Colon (tissue), 2 donors: ENCODE results near the gene PYGL.
"Not testable (repeated sequence)": the region's sequence is repeated elsewhere in the genome, so short reads cannot be mapped to it uniquely, and the experiment has no call there.

Experiments used
- FAIRE-seq: peaks from 2 replicates; lab custom pipeline; 2012; peaks lifted over from hg19 to GRCh38; lab: Jason Lieb, UNC
- donor health status: control.
- donor health status: control.

PYGL gene

DNA sequence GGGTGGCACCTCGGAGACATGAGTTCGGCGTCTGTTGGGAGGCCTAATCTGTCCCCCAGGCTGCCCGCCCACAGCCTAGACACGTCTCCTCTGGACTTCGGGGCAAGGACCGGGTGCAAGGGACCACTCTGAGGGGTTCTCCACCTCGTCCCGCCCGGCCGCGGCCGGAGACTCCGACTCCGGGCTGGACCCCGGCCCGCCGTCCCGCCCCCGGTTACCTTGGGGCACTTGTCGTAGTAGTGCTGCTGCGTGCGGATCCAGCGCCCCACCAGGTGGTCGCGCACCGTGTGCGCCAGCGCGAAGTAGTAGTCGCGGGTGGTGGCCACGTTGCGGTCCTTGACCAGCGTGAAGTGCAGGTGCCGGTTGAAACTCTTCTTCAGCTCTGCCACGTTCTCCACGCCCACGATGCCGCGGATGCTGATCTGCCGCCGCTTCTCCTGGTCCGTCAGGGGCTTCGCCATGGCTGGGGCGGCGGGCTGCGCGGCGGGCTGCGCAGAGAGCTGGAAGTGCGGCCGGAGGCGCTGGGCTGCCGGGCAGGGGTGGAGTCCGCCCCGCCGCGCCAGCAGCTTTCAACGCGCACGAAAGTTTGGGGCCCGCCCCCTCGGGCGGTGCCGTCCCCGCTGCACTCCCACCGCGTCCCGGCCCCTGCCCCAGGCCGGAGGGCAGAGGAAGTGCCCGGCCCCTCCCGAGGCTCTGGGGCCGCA lies at the start of gene PYGL:
Gene PYGL, minus strand, starts transcription at position 541 of the 704 bp plus-strand sequence. Its CDS starts 80 bp downstream, at position 461.
- FAIRE-seq: no peak

DNA sequence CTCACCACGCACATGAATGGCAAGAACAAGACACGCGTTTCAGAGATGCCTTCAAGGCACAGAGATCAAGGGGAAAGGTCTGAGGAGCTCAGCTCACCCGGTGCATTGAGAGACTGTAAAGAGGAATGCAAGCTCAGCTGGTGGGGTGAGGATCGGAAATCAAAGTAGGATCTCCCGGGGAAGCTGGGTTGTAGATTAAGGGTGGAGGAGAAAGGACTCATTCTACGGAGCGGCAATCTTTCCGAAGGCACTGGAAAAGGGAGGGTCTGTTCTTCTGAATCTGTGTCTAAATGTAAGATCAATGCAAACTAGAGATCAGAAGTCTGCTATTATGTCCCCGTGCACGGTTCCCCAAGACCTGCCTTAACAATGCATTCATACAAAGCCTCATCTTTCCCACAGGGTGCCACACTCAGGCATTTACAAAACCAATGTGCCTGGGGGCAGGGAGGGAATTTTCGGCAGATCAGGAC lies 41.6 kb upstream of the PYGL start:
- no peak for FAIRE-seq

DNA sequence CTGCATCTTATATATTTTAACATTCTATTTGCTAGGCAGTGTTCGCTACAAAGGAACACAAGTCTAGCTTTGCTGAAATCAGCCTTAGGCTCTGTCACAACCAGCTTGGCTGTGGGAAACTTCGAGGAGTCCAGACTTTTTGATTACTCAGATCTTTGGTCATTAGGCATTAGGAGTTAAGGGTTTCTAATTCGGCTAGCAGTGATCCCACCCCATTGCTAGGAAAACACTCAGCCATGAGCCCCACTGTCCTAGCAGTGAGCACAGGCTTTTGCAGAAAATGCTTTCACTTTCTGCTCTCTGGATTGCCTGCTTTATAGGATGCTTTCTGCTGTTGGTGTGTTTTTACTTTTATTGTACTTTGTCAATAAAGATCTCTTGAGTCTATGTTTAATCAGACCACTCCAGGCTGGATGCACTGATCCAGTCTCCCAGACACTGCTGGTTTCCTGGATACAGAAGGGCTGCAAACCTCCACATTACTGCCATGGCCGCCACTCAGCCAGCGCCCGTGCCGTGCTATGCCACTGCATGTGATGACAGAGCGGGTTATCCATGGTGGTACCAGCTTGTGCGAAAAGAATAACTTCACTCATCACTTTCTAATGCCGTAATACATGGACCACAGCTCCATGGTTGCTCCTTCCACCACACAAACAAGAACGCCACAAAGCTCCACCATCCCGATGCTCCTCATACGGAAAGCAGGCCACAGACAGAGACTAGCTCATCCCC lies 41.0 kb upstream of the PYGL start:
- FAIRE-seq: no peak

DNA sequence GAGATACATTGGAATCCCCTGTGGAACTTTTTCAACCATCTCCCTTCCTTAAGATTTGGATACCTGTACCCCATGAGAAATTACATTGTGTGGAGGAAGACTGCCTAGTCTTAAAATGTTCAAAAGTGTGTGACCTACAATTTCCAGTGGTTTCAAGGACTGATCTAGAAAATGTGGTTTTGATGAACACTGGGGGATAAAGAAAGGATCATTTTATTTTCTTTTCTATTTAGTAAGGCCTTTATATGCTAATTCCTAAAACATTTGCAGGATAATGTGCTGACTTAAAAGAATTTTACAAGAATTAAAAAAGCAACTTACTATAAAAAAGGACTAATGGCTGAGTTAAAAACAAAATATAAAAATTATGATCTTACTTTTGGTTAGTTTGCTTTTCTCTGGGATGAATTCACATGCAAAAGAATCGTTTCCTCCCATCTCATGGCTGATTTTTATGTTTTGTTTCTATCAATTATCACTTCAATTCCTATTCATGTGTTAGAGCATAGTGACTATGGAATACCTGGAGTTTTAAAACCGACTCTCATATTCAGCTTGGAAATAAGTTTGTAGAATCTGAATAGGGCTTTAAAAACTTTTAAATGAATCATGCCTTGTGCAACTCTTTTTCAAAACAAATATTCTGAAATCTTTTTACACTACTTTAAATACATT lies 39.9 kb upstream of the PYGL start:
- no peak for FAIRE-seq

DNA sequence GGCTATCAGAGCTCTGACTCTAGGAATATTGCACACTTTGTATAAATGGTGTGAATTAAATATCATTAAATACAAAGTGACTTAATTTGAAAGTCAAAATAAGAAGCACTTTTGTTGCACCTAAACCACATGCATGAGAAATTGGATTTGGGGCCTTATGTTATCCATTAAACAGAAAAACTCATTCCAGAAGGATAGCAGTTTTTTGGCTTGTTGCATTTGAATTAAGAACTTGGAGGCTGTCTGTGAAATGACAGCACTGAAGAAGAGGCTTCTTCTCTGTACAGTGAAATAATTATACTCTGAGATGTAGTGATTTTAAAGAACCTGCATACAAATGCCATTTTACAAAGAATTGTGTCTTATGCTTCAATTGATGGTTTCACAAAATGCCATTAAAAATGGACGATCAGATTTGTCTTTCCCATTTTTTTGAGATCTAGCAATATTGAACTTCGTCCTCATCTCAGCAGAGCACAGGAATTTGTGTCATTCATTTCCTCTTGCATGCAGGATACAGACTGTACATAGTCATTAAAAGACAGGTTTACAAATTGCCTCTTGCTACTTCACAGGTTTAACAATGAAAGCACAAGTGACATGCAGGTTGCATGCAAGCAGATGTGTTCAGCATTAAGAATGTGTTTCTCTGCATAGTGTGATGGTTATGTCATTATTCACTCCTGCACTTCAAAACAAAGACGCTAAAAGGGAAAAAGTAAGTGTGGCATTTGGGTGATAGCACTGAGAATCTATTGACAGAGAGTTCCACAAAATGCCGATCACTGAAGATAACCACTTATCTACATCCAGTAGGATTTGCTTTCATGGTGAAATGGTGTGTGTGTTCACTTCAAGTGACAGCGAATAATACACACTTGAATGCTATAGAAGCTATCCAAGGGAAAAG lies 35.9 kb upstream of the PYGL start:
- no peak for FAIRE-seq

DNA sequence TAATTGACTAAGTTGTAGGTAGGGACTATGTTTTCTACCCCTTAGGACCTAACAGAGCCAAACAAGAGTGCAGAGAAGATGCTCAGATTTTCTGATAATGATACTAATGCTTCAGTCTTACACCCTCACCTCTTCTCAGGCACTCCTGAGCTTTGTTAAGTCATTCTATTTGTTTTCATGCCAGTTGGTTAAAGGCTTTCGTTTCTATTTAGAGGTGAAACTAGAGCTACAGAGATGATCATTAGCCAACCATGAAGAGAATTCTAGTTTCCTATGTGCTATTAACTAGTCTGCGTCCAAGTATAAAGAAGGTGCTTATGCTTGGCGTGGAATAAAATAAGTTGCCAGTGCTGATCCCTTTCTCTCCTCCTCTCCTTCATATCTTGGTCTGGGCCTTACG lies 34.6 kb upstream of the PYGL start:
- no peak for FAIRE-seq

DNA sequence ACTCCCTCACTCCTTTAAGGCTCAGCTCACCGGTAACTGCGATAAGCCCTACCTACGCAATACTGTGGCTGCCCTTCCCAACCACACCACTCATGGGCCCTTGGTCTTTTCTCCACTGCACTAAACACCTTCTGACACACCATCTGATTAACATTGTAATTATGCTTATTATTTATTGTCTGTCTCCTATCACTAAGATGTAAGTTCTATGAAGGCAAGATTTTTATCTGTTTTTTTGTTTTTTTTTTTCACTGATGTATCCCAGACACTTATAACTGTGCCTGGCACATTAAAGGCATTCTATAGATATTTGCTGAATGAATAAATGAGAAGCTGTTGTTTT lies 34.2 kb upstream of the PYGL start:
- FAIRE-seq: no peak

DNA sequence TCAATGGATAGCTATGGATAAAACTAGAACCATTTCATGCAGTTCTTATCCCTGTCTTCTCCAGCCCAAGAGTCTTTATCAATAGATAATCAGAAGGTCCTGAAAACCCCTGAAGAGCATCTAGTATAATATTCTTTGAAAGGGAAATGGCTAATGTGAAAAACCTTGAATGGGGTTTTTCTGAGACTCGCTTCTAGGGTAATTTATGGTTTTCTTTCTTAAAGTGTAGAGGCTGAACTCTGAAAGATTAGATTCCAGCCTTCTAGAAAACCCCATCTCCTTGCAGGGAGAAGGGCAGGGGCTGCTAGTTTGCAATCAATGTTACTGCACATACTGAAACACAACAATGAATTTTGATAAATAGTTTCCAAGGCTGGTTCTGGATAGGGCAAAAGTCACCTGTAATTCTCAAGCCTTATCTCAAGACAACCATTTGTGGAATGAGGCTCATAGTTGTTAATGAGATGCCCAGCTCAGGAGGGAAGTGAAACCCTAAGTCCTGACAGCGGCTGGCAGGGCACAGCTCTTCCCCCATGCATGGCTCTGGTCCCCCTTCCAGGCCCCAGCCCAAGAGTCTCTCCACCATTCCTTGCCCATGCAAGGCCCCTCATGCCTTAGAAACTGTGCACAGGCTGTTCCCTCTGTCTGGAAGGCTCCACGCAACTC lies 33.7 kb upstream of the PYGL start:
- FAIRE-seq: no peak

DNA sequence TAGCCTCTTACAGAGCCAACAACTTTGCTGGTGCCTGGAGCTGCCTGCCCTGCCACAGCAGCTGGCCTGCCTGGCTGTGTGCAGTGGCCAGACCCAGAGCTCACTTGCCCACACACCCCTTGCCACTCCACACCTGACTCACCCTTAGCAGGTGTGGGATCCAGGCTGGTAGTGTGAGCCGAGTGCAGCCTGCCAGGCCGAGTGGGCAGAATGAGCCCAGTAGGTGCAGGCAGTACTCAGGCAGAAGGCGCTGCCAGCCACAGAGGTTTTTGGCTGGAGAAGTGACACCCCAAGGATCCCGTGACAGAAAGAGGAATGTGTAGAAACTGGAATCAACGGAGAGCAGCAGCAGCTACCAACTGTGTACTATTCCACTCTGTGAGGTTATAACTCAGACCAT lies 29.8 kb upstream of the PYGL start:
- no peak for FAIRE-seq

DNA sequence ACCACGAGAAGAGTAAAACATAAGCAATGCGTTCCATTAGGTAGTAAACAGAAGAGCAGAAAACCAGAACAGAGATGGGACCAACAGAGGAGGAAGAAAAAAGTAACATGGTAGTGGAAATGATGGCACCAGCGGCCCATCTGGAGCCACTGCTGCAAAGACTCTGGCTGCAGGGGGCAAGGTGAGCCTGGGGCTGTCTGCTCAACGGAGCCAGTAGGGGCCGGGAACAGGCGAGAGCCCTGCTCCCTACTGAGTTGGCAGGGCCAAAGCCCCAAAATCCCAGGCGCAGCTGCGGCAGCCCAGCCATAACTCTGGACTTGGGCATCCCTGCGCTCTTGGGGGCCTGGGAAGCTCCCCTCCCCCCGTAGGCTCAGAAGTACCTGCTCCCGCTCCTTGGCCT lies 28.5 kb upstream of the PYGL start:
- FAIRE-seq: no peak

DNA sequence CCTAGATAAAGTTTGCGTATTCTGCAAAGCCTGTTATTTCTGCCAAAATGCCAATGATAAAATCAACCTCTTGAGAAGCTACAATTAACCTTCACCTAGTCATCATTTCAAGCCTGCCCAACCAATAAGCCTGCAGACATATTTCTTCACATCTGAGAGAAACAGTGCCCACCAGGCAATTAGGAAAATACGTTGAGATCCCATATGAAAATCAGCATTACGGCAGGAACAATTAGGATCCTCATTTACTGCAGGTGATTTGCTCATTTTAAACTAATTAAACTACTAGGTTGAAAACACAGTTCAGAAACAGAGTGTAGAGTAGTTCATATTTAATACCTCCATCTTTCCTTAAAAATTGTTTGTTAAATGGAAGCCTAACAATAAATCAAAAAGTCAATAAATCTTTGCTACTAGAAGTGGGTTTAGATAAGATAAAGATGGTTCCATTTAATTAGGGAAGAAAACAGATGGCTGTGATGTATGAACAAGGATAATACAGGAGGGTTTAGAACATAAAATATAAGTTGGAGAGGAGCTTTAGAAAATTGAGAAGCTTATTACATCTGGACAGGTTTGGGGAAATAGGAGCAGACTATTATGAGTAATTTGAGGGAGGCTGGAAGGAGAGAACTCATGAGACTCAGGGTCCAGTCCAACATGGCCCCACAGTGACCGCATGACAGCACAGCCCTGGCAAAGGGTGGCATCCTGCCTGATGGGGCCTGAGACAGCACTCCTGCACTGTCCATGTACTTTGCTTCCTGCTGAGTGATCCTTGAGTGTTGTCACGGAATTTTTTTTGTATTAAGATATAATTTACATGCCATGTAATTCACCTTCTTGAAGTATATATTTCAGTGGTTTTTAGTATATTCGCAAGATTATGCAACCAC lies 26.9 kb upstream of the PYGL start:
- FAIRE-seq: no peak

DNA sequence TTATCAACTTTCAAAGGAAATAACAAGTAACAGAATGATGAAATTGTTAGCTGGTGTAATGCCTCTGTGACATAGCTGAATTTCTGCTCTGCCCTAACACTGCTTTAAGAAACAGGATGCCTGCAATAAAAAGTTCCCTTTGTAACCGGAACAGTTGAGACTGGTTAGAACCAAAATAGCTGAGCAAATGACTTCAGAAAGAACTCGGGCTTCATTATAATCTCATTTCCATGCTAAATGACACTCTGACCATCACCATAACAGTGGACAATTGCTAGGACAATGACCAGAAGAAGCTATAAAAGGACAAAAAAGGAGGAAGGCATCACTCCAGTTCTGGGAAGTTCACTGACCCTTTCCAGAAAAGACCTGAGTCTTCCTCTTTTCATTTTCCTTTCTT lies 23.5 kb upstream of the PYGL start:
- no peak for FAIRE-seq

DNA sequence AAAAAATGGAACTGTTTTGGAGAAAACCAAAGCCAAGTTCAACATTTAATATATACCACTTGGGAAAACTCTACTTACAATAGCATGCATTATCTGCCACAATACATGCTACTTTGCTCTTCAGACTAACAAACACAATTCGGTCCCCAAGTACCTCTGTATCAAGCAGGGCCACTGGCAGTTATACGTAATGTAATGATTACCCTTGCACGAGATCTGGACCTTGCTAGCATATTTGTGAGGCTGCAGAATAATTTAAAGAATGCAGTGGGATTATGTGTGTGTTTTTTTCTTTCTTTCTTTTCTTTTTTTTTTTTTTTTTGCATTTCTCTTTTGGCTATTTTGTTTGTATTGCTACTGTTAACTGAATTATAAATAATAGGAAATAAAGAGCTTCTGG lies 22.8 kb upstream of the PYGL start:
- FAIRE-seq: no peak

DNA sequence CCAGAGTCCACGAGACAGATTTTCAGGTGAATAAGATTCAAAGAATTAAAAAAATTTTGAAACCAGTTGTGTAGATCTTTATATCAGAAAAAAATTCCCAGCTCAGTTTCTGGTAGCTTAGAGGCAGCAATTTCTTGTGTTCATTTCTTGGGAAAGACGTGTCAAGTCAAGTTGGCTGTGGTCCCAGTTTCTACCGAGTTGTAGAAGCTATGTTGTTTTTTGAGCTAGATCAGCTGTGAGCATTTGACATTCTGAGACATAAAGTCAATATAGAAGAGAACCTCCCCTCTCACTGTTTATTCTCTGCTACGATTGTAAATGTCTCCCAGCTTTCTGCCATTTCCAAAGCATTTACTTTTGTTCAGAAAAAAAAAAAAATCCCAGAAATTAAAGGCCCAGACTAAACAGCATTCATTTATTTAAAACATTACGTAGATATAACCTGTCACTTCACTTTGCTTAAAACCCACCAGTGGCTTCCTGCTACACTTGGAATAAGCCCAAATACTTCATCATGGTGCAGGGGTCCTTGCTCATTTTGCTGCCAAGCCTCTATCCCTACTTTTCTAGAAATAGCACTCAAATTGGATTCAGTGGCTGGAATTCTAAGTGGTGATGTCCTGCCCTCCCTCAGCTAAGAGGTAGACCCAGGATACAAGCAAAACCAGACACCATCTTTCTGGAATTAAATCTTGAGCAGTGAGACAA lies 20.6 kb upstream of the PYGL start:
- no peak for FAIRE-seq

DNA sequence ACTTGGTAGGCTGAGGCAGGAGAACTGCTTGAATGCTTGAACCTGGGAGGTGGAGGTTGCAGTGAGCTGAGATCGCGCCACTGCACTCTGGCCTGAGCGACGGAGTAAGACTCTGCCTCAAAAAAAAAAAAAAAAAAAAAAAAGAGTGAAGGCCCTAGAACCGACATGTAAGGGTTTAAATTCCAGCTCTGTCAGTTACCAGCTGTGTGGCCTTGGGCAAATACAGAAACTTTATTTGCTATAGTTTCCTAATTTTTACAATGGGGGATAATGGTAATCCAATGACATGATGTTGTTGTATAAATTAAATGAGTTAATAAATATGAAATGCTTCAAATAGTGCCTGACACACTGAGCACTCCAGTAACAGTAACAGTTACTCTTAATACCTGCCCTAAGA lies 19.6 kb upstream of the PYGL start:
- no peak for FAIRE-seq

DNA sequence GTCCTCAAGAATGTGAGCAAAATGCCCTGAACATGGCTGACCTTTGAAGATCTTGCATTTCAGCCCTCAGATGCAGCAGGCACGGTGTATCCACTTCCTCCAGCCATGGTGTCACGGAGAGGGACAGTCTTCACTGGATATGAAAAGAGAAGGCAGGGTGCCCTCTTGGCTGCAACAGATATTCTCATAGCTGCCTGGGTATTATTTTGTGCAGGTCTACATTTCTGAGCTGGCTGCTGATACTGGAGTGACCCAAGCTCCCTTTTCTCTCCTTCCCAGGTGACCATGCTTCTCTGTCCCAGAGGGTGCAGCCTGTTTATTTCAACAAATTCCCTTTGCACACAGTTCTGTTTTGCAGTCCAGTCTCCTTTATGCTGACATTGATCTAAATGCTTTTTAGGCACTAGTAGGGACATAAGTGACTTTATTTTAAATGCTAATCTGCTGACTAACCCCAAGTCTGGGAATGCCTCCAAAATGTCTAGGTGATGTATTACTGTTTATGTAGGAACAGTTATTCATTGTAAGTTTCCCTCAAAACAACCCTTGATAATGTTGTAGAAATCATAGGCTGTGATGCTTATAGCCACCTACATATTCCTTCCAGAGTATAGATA lies 17.4 kb upstream of the PYGL start:
- no peak for FAIRE-seq

DNA sequence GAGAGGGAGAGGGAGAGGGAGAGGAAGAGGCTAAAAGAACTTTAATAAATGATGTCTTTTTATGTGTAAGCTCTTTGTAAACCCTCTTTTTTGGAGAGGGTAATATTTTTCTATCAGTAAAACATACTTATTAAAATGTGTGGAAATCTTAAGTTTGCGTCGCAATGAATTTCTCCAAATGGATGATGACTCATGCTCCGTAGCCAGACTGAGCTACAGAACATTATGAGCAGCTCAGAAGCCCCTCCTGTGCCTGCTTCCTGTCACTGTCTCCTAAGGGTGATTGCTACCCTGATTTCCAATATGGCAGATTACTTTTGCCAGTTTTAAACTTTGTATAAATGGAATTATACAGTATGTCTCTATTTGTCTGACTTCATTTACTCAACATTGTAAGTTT lies 13.0 kb upstream of the PYGL start:
- no peak for FAIRE-seq

DNA sequence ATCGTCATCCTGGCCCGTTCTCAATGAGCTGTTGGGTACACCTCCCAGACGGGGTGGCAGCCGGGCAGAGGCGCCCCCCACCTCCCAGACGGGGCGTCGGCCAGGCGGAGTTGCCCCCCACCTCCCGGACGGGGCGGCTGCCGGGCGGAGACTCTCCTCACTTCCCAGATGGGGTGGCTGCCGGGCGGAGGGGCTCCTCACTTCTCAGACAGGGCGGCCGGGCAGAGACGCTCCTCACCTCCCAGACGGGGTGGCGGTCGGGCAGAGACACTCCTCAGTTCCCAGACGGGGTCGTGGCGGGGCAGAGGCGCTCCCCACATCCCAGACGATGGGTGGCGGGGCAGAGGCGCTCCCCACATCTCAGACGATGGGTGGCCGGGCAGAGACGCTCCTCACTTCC lies 12.1 kb upstream of the PYGL start:
- not testable (repeated sequence) for FAIRE-seq

DNA sequence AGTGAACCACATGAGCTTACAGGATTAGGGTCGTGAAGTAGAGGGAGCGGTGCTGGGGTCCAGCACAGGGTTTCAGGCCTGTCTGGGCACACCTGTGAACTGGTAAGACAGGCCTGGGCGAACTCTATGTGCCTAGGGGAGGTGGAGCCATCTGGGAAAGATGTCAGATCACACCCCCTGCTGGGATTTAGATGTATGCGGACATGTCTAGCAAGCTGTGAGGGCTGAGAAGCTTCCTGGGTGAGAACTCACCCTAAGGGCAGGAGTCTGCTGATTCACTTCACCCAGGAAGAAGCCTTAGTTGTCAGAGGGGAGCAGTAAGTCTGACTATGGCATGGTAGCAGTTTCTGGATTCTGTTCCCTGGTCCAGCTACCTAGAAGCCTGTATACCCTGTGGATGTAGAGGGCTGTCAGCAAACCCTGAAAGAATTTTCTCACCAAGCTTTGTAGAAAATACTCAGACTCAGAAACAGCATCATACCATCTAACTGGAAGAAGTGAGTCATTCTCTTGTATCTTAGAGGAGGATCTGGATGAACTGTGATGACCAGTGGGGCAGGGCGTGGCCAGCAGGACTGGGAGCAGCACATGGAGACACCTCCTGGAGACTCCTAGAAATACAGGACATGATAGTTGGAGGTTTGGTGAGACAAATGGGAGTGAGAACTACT lies 11.2 kb upstream of the PYGL start:
- FAIRE-seq: no peak
